Coronary artery (tissue), 2 donors: ENCODE measurements around the gene MOV10L1.

Experiments
- DNase-seq: peaks from one replicate; pipeline ENCODE4 v3.0.0-alpha.2; 2017; ENCODE audit warnings: low spot score
- H3K27ac ChIP-seq, 2 donors: fragments of 200-600 bp; sonication (generic); one replicate each; pipeline ENCODE4 v1.5.1; 2016 to 2019
- H3K4me3 ChIP-seq: fragments of 200-600 bp; sonication (generic); 2 replicates; pipeline ENCODE4 v1.5.1; 2016; ENCODE audit warnings: mild to moderate bottlenecking, moderate library complexity
- CTCF ChIP-seq: fragments of 200-600 bp; sonication (generic); IDR thresholded peaks from one replicate; pipeline ENCODE4 v1.5.1; 2019; ENCODE audit warnings: antibody characterized with exemption

MOV10L1 gene

GRCh38 chr22:50210378-50211139, 120.8 kb downstream of the MOV10L1 start:
- Histone ChIP-seq H3K27ac (no peak overlapping the region), H3K4me3 (no peak overlapping the region)
- no peak for TF ChIP-seq CTCF
- DNase-seq: no peak

GRCh38 chr22:50211147-50211546, 121.3 kb downstream of the MOV10L1 start:
- H3K4me3 ChIP-seq: no peak overlapping the region
- H3K27ac ChIP-seq: no peak overlapping the region
- DNase-seq: no peak
- no peak for TF ChIP-seq CTCF
